GM18499 (cell line): ENCODE measurements around the gene ASB1.
A peak's percentile ranks its signal among the peaks of the same experiment; 100 is the strongest.

Experiments used
- ATAC-seq: cut with Tn5 transposase; IDR thresholded peaks from one replicate; pipeline ENCODE4 v1.9.1; 2021; ENCODE audit warnings: moderate number of reproducible peaks; ENCODE audit not compliant: insufficient read depth, unreplicated experiment

The ASB1 gene

DNA sequence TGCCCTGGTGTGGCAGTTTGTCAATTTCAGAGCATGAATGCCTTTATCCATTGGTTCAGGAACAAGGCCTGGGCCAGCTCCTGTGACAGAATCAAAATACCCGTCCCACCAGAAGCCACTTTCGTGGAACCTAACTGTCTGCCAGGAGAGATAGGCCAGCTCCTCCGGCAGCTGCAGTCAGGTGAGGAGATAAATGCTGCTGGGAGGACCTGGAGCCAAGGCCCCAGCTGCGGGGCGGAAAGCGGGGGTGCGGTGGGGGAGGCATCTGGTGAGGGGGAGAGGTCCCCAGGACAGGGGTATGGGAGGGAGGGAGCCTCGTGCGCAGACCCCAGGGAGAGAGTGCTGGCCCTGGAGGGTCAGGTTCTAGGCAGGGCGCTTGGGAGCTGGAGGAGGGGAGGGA lies 4.4 kb upstream of the ASB1 start:
- ATAC-seq = no peak

- ATAC-seq = no peak
Measured at GRCh38 chr2:238422940-238423339, 3.8 kb upstream of the ASB1 start.

DNA sequence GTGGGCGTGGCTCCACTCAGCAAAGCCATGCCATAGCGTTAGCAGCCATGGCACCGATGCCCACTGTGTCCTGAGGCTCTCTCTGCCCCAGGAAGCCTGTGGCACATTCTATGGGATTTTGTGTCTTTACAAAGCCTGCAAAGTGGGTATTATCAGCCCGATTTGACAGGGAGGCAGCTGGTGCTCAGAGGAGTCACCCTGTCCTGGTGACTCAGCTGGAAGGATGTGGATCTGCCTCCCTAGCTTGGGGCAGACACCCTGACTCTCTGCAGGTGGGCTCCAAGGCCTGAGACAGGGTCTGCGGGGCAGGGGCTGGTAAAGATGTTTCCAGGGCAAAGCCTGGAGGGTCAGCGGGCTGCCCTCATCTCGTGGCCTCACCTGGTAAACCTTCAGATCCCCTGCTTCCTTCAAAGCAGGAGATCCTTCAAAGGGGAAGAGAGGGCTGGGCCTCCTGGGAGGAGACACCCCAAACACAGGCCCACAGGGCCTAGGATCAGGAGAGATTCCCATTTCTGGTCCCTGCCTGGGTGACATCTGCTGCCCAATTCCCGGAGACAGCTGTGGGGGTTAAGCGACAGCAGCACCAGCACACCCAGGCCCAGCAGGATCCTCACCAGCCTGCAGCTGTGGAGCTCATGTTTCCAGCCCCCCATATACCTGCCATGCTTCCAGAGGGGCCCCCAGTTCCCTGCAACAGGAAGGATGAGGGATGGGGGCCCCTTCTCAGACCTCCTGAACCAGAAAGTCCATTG lies 3.0 kb upstream of the ASB1 start:
- no peak for ATAC-seq

- ATAC-seq = no peak
Measured at GRCh38 chr2:238424313-238424700, 2.4 kb upstream of the ASB1 start.

DNA sequence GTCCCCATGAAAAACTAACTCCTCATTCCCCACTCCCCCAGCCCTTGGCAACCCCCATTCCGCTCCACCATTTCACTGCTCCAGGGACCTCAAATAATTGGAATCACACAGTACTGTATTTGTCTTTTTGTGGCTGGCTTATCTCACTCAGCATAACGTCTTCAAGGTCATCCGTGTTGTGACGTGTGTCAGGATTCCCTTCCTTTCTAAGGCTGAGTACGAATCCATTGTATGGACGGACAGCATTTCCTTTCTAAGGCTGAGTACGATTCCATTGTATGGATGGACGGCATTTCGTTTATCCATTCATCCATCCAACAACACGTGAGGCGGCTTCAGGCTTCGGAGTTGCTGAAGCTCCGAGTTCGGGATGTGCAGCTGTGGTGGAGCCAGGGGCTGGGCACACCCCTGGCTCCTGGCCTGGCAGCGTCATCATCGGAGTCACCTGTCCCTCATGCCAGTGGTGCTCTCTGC lies 1.2 kb upstream of the ASB1 start:
- no peak for ATAC-seq

GRCh38 chr2:238425979-238426567 lies 654 bp upstream of the ASB1 start:
- ATAC-seq = peak; percentile 2

DNA sequence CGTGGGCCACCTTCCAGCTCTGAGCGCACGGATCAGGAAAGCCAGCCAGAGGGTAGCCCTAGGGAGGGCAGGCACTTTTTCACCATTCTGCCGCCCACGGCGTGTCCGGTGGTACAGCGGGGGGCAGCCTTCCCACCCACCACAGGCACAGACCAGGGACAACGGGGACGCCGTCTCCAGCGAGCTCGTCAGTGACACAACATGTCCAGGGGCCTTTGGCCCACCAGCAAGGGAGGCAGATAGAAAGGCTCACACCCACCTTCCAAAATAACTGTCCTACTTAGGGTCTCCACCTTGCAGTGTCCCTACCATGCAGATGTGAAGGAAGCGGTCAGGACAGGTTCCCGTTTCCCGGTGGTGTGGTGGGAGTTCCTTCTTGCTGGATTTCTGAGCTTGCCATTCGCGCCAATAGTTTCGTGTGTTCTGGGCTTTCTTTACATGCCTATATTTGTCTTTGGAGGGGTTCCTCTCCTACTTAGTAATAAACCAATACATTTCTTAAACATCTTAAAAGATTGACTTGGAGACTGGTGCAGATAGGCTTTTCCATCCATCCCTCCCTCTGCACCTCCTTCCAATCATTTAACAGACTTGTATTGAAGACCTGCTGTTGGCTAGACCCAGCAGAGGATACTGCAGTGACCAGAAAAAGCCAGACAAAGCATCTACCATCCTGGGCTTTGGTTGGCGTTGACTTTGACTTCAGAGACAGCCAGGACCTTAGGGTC lies 872 bp downstream of the ASB1 start:
- ATAC-seq = no peak

GRCh38 chr2:238428866-238429265 lies 2.1 kb downstream of the ASB1 start:
- ATAC-seq = no peak

DNA sequence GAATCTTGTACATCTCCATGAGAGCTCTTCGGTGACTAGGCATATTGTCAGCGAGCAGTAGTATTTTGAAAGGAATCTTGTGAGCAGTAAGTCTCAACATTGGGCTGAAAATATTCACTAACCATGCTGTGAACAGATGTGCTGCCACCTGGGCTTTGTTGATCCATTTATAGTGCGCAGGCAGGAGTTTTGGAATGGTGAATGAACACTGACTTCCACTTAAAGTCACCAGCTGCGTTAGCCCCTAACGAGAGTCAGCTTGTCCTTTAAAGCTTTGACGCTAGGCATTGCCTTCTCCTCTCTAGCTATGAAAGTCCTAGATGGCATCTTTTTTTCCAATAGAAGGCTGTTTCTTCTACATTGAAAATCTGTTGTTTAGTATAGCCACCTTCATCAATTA lies 4.1 kb downstream of the ASB1 start:
- no peak for ATAC-seq

DNA sequence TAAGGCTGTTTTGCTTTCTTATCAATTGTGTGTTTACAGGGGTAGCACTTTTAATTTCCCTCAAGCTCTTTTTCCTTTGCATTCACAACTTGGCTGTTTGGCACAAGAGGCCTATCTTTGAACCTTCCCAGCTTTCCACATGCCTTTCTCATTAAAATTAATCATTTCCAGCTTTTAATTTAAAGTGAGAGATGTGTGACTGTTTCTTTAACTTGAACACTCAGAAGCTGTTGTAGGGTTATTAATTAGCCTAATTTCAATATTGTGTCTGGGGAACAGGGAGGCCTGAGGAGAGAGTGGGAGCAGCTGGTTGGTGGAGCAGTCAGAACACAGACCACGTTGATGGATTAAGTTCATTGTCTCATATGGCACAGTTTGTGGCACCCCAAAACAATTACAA lies 4.7 kb downstream of the ASB1 start:
- ATAC-seq = no peak

DNA sequence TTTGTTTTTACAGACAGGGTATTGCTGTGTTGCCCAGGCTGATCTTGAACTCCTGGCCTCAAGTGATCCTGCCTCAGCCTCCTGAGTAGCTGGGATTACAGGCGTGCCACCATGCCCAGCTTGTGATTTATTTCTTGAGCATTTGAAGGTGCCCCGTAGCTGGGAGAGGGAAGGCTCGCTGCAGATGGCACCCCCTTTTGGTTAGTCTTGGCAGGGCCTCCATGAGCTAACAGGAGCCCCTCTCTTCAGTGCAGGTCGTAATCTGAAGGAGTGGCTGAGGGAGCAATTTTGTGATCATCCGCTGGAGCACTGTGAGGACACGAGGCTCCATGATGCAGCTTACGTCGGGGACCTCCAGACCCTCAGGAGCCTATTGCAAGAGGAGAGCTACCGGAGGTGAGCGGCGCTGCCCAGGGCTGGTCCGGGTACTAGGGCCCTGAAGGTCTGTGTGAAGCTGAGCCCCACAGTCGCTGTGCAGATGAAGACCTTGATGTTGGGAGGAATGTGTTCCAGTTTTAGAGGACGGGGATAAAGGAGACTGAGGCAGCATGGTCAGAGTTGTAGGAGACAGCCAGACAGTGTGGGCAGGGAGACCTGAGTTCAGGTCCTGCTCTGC lies 6.7 kb downstream of the ASB1 start:
- no peak for ATAC-seq

DNA sequence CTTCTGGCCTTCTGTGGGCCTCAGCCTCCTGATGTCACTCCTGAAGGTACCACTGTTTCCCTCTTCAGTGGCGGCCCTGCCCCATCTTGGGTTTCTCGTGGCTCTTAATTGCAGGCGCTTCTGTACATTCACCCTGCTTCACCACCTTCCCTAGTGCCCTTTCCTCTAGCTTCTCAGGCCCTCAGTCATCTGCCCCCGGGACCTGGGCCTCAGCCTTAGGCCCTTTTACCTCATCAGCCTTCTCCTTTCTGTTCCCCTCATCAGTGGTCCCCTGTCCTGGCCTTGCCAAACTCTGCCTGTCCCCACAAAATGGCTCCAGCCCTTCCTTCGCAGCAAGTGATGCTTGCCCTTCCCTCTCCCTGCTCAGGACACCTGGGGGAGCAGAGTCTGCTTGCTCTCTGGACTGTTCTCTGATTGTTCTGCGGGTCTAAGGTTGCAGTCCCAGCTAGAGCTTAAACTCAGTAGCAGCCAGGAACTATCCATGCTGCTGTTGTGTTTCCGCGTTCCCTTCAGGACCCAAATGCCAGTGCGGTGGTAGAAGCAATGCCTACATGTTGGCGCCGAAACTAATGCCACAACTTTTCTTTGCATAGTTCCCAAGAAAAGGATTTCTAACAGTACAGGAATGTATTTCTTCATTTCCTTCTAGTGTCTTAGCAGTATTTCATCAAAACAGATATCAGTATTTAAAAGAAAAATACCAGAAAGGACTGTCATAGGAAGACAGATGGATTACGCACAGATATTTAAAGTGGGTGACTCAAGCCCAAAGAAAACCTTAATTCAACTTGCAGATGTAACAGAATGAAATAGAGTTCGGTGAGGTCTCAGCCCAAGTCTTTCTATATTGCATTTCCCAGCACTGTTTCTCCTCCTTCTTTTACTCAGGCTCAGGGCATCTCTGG lies 7.5 kb downstream of the ASB1 start:
- ATAC-seq = no peak

DNA sequence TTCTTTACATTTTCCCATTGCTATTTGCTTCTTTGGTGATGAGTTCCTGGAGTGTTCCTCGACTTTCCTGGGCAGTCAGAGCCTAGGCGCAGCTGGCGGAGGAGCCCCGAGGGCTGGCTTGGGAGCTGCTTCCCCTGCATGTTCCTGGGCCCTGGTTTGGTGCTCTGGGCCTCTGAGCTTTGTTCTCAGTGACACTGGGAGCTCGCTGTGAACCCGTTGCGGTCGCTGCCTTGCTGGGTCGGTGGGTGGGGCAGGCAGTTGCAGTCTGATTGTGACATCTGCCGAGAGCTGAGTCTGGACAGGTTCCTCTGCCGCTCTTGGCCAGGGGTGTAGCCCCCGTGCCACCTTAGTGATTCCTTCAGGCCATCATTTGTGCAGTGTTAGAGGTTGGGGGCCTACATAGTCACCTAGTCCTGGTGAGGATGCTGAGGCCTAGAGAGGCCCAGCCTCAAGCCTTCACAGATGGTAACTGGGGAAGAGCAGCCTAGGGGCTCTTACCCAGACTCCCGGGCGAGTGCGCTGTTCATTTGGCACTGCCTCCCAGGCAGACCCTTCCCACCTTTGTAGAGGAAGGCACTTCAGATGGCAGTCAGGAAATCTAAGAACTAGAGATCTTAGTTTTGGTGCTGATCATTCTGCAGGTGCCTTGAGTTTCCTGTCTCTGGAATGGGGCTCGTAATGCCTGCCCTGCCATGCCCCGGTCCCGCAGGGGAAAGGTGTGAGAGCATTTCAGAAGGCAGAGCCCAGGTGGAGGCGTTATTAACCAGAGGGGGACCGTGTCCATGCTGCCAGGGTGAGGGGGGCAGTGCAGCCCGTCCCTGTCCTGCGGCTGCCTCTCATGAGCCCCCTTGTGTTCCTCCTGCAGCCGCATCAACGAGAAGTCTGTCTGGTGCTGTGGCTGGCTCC lies 8.4 kb downstream of the ASB1 start:
- no peak for ATAC-seq

- no peak for ATAC-seq
Measured at GRCh38 chr2:238435752-238436096, 9.0 kb downstream of the ASB1 start.

- ATAC-seq = no peak
Measured at GRCh38 chr2:238438856-238439849, 12.4 kb downstream of the ASB1 start.

- no peak for ATAC-seq
Measured at GRCh38 chr2:238439917-238440316, 13.2 kb downstream of the ASB1 start.

DNA sequence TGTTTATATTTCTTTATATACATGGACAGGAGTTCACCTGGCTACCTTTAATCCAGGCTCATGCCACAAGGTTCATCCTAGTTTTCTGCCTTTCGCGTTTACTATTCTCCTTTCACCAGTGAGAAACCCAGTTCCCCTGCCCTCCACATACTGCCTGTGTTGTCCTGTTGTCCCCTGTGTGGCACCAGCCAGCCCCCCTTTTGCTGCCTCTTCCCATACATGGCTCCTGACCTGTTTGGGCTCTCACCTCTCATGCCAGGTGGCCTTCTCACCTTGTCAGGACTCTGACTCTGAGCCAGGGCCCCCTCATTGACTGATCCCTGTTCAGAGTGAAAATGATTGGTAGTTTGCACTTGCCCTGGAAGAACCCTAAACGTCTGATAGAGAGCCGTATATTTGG lies 13.6 kb downstream of the ASB1 start:
- ATAC-seq = no peak

DNA sequence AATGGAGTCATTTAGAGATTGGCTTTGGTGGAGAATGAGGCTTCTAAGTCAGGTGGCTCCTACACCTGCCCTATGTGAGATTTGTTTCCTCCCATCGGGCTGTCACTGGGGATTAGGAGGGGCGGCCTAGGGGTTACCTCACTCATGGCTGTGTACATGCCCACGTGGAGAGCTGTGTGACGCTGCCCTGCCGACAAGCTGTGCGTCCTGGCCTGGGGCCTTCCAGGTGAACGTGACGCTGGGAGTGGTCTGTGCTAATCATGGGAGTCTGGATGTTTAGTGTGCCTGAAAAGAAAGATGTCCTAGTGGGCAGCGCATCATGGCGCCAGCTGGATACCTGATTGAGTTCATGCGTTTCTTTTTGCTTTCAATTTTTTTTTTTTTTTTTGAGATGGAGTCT lies 14.0 kb downstream of the ASB1 start:
- ATAC-seq = no peak
